NCI-H748 treated with DMSO at 0.1 percent for 48 hours (cell line): ENCODE measurements around the gene PRKX.
"Not testable (repeated sequence)": the region's sequence is repeated elsewhere in the genome, so short reads cannot be mapped to it uniquely, and the experiment has no call there.

Source experiments
- DNase-seq: peaks from one replicate; lab custom pipeline; 2025; lab: John Stamatoyannopoulos, UW

PRKX gene

GRCh38 chrX:3713225-3713936 is at the start of gene PRKX:
Gene PRKX (minus strand): TSS chrX:3713649. CDS start chrX:3713253, 396 bp downstream.
- no peak for DNase-seq

GRCh38 chrX:3763111-3763510 is 49.7 kb upstream of the PRKX start:
- DNase-seq, result no peak

- no peak for DNase-seq
Observed at GRCh38 chrX:3757510-3758025, 44.1 kb upstream of the PRKX start.

GRCh38 chrX:3748052-3748559 is 34.7 kb upstream of the PRKX start:
- no peak for DNase-seq

GRCh38 chrX:3743801-3744439 is 30.5 kb upstream of the PRKX start:
- DNase-seq, result no peak

GRCh38 chrX:3740946-3741345 is 27.5 kb upstream of the PRKX start:
- DNase-seq, result not testable (repeated sequence)

GRCh38 chrX:3738509-3738908 is 25.1 kb upstream of the PRKX start:
- no peak for DNase-seq

- DNase-seq, result not testable (repeated sequence)
Observed at GRCh38 chrX:3736536-3736935, 23.1 kb upstream of the PRKX start.

GRCh38 chrX:3735891-3736290 is 22.4 kb upstream of the PRKX start:
- DNase-seq, result not testable (repeated sequence)

- DNase-seq, result not testable (repeated sequence)
Observed at GRCh38 chrX:3734456-3734855, 21.0 kb upstream of the PRKX start.

GRCh38 chrX:3733043-3733430 is 19.6 kb upstream of the PRKX start:
- no peak for DNase-seq

- DNase-seq, result not testable (repeated sequence)
Observed at GRCh38 chrX:3732326-3733042, 19.0 kb upstream of the PRKX start.

- no peak for DNase-seq
Observed at GRCh38 chrX:3728454-3728853, 15.0 kb upstream of the PRKX start.

- DNase-seq, result not testable (repeated sequence)
Observed at GRCh38 chrX:3723460-3723859, 10.0 kb upstream of the PRKX start.

- DNase-seq, result no peak
Observed at GRCh38 chrX:3717742-3718420, 4.4 kb upstream of the PRKX start.

- DNase-seq, result no peak
Observed at GRCh38 chrX:3715921-3716320, 2.5 kb upstream of the PRKX start.

GRCh38 chrX:3714706-3715479 is 1.4 kb upstream of the PRKX start:
- not testable (repeated sequence) for DNase-seq

- no peak for DNase-seq
Observed at GRCh38 chrX:3713937-3714434, 537 bp upstream of the PRKX start.

- DNase-seq, result no peak
Observed at GRCh38 chrX:3712870-3713224, 602 bp downstream of the PRKX start.

GRCh38 chrX:3712051-3712869 is 1.2 kb downstream of the PRKX start:
- DNase-seq, result no peak
